C4-2B (cell line): ENCODE data around the gene CDC42BPA.

Source experiments
- H3K27ac ChIP-seq: fragments of 450-650 bp; 2 replicates; pipeline ENCODE4 v1.5.1; 2017
- ZFX ChIP-seq: fragments of 450-650 bp; IDR thresholded peaks from 2 replicates; pipeline ENCODE4 v1.6.1; 2017
- TF ChIP-seq, protein P1 (sequence below): fragments of 450-650 bp; conservative IDR thresholded peaks from 2 replicates; pipeline ENCODE4 v1.5.1; 2017; ENCODE audit warnings: mild to moderate bottlenecking

Gene CDC42BPA

DNA sequence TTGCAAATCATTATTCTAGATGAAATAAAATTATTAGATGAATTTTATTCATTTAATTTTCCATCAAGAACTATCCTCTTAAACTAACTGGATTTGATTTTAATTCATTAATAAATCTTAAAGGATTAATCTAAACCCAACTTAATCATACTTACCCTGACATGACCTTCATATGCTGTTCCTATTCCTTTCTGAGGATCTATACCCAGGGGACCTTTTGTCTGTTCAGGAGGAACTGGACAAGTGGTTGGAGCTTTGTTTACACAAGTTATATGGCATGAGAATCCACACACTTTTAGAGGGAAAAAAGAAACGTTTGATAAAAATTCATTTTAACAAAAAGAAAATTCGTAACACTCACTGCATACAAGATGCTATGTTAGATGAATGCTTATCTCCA is 283.0 kb downstream of the CDC42BPA start:
- no peak for TF ChIP-seq ZFX
- TF ChIP-seq, protein P1, sequence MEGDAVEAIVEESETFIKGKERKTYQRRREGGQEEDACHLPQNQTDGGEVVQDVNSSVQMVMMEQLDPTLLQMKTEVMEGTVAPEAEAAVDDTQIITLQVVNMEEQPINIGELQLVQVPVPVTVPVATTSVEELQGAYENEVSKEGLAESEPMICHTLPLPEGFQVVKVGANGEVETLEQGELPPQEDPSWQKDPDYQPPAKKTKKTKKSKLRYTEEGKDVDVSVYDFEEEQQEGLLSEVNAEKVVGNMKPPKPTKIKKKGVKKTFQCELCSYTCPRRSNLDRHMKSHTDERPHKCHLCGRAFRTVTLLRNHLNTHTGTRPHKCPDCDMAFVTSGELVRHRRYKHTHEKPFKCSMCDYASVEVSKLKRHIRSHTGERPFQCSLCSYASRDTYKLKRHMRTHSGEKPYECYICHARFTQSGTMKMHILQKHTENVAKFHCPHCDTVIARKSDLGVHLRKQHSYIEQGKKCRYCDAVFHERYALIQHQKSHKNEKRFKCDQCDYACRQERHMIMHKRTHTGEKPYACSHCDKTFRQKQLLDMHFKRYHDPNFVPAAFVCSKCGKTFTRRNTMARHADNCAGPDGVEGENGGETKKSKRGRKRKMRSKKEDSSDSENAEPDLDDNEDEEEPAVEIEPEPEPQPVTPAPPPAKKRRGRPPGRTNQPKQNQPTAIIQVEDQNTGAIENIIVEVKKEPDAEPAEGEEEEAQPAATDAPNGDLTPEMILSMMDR, result no peak
- no peak overlapping the region for H3K27ac ChIP-seq

DNA sequence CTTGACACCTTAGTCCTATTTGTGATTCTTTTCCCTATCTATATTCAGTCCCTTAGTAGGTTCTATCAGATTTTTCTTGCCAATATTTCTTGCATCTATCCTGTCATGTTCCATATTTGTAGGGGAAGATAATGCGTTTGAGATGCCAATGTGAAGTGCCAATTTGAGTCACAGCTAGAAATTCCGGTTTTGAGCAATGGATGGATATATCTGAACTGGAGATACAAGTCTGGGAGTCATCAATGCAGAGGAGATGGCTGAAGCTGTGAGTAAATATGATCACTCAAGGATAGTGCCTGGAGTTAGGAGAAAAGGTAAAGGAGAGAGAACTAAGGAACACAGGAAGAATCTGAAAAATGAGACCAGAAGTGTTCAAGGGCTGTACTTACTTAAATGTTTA is 284.4 kb downstream of the CDC42BPA start:
- TF ChIP-seq, protein P1, result no peak
- TF ChIP-seq ZFX, result no peak
- H3K27ac ChIP-seq, result no peak overlapping the region

DNA sequence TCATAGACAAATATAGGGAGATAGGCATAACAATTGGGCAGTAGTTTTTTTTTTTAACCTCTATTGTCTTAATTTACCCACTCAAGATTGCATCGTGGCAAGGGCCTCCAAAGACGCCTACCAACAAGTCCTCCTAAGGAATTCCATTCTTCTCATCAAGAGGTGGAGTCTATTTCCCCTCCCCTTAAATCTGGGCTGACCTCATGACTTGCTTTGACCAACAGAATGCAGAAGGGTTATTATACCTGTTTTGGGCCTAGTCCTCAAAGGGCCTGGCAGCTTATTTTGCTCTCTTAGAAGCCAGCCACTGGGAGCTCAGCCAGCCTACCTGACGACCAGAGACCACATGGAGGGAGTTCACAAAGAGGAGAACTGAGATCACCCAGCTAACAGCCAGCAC is 285.9 kb downstream of the CDC42BPA start:
- TF ChIP-seq, protein P1, result no peak
- TF ChIP-seq ZFX, result no peak
- no peak overlapping the region for H3K27ac ChIP-seq

DNA sequence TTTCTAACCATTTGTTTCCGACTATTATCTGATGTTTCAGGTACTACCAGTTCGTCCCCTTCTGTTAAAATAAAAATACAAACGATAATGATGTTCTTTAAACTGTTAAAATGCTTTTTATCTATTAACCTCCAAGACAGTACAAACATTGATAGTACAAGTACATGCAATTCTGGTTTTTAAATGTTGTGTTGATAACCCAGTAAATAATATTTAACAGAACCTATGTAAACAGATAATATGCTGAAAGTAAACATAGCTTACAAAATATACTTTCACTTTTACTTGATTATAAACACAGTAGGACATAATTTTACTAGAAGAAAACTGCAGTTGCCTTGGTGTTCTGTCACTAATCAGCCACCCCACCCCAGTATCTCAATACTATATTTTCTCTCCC is 301.3 kb downstream of the CDC42BPA start:
- TF ChIP-seq, protein P1, result no peak
- no peak for TF ChIP-seq ZFX
- H3K27ac ChIP-seq, result no peak overlapping the region

DNA sequence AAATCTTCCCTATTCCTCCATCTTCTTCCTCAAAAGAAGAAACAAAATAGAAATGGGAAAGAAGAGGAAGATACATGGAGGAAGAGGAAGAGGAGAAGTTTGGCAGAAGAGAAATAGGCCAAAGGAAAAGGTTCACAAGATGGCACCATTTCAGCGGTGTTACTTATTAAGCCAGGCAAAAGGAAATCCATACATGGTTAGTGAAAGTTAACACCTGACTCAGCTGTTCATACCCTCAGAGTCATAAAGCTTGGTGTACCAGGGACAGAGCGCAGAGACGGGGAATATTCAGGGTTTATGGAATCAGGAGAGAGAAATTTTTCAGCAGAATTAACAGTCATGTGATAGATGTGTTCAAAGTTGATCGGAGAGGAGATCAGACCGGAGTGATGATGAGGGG is 307.6 kb downstream of the CDC42BPA start:
- no peak for TF ChIP-seq ZFX
- TF ChIP-seq, protein P1, result no peak

DNA sequence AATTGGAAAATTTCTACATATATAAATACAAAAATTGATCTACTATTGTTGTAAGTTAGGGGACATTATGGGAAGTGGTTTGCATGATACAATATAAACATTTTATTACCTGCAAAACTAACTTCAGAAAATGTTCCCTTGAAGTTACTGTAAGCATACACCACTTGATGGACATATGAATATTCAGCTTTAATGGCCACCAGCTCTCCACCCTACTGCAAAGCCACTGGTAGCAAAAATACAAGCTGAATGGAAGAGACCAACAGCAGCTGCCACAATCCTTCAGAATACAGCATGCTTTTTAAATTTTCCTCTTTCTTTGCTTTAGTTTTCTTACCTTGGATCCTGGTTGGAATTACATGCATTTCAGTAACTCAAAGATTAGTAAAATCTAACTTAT is 308.4 kb downstream of the CDC42BPA start:
- TF ChIP-seq ZFX, result no peak
- TF ChIP-seq, protein P1, result no peak
- no peak overlapping the region for H3K27ac ChIP-seq

More for the DNA sequence above, 307.6 kb downstream of the CDC42BPA start:
- H3K27ac ChIP-seq, result no peak overlapping the region

DNA sequence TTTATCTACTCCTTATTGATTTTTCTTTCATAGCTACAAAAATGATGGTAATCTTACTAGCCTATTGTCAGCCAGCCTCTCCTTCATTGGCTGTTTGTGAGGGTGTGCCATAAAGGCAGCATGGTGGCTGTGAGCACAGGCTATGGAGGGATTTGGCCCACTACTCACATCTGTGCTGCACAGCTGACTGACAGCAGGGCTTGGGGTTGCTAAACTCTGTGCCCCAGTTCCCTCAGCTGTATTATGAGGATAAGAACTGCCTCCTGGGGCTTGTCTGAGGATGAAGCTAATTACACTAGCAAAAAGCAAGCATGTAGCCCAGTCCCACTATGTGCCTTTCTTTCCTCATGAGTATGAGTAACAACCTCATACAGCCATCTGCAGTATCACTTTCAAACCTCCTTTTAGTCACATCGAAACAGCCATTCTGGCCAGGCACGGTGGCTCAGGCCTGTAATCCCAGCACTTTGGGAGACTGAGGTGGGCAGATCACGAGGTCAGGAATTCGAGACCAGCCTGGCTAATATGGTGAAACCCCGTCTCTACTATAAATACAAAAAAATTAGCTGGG is 312.0 kb downstream of the CDC42BPA start:
- H3K27ac ChIP-seq, result no peak overlapping the region
- TF ChIP-seq, protein P1, result no peak
- TF ChIP-seq ZFX, result no peak
